Tongue (tissue), 2 donors: Measurements from ENCODE around the gene CTNNBL1. TPM values are rescaled to one million over a fixed set of nuclear protein-coding genes. Genes with fewer than 3 reads are reported as not detected.

Experiments
- DNase-seq: peaks from one replicate; pipeline ENCODE4 v3.0.0-alpha.2; 2015
- total RNA-seq: library from RNA; depleted of rRNA; stranded (reverse); fragments of >200 nt; gene quantifications from one replicate; pipeline ENCODE4 v1.2.3, GENCODE V29; 2014

The CTNNBL1 gene
- total RNA-seq, 1 donor from 2014 or later = 40.2 TPM

DNA sequence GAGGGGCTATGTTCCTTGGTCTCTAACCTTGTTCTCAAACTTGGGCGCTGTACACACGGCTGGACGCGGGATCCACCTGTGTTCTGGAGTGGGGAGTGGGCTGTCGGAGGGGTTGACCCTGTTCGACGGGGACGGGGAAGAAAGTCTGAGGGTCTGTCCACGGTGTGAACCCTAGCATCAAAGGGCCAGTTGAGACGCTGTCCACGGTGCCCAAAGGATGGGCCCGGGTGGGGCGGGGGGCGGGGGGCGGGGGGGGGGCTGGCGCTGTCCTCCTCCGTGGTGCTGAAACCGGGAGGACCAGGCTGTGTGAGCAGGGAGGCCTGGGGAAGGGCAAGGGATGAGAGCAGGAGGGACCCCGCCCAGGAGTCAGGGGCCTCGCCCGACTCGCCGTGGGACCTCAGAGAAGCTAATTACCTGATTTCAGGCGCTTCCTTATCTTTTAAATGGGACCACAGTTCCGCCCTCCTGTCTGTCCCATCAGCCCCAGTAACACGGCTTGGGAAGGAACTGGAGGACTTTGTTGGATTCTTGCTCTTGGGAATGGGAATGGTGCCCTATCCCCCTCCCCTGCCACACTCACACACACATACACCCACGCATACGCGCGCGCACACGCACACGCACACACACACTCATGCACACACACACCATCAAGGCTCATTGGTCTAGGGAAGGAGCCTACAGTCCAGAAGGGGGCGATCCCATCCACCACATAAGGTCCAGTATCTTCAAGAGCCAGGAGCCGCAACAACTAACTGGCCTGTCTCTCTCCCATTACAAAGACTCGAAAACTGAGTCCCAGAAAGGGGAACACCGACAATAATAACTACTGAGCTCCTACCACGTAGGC lies 208.0 kb downstream of the CTNNBL1 start:
- peak; percentile 67 for DNase-seq

GRCh38 chr20:37902504-37903313 lies 208.9 kb downstream of the CTNNBL1 start, which contains the start of gene VSTM2L:
VSTM2L (plus strand) TSS chr20:37903127; CDS start chr20:37903351, 224 bp downstream.
- DNase-seq = no peak

- DNase-seq = no peak
Measured at GRCh38 chr20:37903317-37904007, 209.6 kb downstream of the CTNNBL1 start.

GRCh38 chr20:37904008-37904642 lies 210.3 kb downstream of the CTNNBL1 start:
- no peak for DNase-seq

DNA sequence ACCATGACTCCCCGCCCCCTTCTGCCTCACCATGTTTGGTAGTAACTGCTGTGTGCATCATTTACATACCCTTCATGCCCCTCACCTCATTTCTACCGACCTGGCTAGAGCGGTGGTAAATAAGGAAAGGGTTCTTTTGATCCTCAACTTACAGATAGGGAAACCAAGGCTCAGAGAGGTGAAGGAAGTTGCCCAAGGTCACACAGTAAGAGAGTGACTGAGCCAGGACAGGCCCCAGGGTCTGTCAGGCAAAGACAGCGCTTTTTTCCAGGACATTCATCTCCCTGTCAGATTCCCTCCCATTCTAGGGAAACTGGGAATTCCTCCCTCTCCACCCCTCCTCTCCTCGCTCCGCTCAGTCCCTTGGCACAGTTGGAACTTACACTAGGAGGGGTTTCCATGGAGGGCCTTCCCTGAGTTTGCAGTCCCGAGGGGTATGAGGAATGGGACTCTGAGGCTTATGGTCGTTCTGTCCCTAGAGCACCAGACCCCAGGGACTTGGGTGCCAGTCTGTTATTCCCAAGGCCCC lies 211.1 kb downstream of the CTNNBL1 start:
- no peak for DNase-seq

DNA sequence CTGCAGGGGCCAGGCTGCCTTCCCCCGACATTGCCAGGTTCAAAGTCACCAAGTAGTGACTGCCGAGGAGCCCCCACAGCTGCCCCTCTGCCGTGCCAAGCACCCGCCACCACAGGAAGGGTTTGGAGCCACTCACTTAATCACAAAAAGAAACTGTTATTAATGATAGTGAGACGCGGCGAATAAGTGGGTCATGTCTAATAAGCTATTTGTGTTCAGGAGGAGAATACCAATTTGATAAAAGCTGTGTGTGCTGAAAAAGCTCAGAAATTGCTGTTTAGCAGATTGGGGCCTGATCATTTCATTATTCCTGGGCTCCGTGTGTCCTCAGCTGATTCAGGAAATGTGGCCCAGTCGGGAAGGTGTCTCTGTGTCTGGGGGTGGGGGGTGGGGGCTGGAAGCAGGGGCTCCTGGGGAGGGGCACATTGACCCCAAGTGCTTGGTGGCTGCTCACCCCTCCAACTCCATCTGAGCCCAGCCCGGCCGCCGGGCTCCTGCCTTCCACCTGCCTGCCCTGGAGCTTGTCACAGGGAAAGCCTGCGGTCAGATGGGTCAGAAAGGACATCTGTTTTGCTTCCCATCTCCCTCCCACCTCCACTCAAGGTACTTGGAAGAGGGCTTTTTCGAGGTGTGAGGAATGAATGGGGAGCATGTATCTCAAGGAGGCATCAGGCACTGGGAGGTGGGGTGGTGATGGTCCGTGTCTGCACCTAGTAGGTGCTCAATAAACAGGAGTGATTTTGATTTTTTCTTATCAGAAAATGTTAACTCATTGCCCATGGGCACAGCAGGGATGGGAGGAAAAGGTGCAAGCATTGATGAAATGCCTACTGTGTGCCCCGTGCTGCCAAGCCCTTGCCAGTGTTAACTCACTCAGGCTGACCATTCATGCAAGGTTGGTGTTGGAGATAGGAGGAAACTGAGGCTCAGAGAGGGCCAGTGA lies 212.1 kb downstream of the CTNNBL1 start:
- DNase-seq = no peak

DNA sequence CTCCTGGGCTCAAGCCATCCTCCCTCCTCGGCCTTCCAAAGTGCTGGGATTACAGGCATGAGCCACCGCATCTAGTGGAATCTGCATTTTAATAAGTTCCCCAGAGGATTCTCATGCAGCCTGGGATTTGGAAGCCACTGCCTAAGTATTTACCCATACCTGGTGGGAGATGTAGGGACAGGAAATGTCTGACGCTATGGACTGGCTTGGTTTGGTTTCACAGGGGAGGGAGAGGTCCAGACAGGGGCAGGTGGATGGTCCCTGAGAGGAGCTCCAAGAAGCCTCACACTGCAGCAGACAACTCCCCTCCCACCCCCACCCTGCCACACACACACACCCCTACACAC lies 213.5 kb downstream of the CTNNBL1 start:
- no peak for DNase-seq

GRCh38 chr20:37907677-37908401 lies 214.0 kb downstream of the CTNNBL1 start:
- peak; percentile 51 for DNase-seq

GRCh38 chr20:37911261-37911660 lies 217.4 kb downstream of the CTNNBL1 start:
- no peak for DNase-seq

- peak; percentile 95 for DNase-seq
Measured at GRCh38 chr20:37911838-37912281, 218.0 kb downstream of the CTNNBL1 start.

DNA sequence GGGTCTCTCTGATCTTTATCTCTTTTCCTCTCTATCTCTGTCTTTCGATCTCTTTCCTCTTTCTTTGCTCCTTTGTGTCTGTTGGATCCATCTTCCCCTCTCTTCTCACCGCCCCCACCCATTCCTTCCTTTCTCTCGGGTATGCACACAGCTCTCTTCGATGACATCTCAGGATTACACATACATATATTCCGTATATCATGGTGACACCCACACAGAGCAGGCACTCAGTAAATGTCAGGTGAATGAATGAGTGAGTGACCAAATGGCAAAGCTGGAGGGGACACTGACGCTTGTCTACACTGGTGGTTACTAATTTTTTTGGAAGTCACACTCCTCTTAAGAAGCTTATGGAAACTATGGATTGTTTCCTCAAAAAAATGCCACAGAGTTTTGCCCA lies 219.0 kb downstream of the CTNNBL1 start:
- DNase-seq = no peak

DNA sequence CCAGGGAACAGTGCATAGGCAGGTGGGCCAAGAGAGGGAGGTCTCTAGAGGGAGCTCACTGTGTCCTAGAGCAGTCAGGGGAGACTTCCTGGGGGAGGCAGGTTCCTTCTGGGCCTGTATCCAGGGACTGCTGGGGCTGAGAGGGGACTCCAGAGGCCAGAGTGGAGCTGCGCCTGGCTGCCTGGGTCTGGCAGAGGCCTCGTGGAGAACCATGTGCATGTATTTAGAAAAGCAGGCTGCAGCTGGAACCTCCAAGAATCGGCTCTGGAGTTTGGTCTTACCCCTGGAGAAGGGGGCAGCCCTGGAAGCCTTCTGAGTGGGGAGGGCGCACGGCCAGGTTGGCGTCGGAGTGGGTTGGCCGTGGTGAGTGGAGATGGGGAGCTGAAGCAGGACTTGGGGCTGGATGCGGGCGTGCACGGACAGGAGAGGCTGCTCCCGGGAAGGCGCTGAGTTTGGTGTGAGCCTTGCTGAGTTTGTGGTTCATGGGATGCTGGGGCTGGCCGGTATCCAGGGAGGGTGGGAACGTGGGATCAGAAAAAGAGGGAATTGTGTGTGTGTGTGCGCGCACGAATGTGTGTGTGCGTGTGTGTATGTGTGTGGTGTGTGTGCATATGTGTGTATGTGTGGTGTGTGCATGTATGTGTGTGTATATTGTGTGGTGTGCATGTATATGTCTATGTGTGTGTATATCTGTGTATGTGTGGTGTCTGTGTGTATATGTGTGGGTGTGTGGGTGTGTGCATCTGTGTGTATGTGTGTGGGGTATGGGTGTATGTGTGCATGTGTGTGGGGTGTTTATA lies 219.9 kb downstream of the CTNNBL1 start:
- DNase-seq = peak; percentile 39

DNA sequence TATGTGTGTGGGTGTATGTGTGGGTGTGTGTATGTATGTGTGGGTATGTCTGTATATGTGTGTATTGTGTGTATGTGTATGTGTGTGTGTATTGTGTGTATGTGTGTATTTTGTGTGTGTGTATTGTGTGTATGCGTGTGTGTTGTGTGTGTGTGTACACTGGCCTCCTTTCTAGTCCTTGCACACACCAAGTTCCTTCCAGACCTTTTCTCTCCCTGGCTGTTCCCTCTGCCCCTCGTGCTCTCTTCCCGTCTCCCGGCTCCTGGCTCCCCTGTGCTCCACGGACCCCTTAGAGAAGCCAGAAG lies 220.5 kb downstream of the CTNNBL1 start:
- no peak for DNase-seq

DNA sequence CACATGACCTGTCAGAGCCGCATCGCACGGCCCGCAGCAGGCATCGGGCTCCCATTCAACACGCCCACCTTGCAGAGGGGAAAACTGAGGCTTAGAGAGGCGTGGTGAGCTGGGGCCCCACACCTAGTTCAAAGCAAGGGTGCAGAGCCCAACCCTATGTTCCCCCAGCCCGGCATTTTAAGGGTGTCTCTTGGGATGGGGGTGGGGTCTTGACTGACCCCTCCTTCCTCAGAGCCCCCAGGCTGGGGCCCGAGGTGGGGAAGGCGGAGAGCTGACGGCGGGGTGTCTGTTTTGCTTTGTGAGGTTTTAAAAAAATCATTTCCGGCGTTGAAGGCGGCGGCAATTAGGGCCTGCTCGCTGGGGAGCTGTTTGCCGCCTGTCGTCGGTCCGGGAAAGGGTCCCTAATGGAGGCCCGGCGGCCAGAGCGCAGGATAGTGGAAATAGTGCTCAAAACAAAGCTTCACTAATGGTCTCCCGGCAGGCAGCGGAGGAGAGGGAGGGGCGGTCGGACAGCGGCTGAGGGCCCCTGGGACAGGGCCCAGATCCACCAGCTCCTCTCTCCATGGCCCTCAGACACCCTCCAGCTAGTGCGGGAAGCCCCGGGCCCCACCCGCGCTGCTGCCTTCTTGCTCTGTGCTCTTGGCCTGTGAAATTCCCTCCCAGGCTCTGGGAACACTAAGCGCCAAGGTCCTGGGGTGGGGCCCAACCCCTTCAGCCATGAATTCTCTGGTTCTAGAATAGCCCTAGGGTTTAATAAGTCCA lies 221.0 kb downstream of the CTNNBL1 start:
- DNase-seq = peak; percentile 68

GRCh38 chr20:37915434-37915787 lies 221.6 kb downstream of the CTNNBL1 start:
- no peak for DNase-seq

DNA sequence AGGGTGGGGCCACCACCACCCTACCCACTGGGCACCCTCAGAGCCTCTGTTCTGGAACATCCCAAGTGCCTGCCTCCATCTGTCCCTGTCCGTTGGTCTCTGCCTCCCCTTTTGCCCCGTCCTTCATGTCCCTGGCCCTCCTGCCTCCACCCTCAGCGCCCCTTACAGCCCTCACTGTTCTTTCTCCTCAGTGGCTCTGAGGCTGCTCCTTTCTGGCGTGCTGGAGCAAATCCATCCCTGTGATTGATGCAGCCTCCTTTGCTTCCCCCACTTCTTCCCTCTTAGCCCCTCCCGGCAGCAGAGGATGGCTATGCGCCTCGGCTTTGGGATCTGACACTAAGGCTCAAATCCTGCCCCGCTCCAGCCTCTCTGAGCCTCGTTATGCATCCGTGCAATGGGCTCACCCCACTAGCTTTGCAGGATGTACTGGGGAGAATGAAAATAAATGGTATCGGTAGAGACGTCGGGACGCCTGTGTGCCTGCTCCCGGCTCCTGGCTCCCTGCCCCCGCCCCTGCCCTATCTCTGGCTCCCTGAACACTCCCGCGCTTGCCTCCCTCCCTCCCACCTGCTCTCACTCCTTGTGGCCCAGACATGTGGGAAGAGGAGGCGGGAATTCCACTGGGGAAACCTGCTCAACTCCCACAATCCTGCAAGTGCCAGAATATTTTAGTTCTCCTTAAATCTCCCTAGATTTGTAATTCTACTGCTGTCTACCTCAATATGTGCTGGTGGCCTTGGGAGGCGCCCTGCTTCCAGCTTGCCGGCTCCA lies 222.2 kb downstream of the CTNNBL1 start:
- DNase-seq = peak; percentile 47

GRCh38 chr20:37917461-37917860 lies 223.6 kb downstream of the CTNNBL1 start:
- DNase-seq = no peak

DNA sequence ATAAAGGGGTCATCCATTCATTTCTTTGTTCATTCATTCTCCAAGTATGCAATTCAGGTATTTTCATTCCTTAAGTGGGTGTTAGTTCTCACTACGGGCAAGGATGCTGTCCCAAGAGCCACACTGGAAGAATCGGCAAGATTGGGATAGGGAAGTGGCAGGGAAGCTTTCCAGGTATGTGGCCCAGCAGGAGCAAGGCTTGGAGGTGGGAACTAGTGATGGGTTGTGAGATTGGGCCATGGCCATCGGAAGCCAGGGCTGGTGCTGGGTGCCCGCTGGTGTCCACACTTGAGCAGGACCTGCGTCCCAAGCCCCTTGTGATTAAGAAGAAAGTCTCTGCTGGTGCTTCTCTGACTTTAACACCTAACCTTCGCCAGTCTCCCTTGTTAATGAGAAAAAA lies 224.2 kb downstream of the CTNNBL1 start:
- DNase-seq = no peak
